GM12892 (cell line): ENCODE measurements around the gene P2RY2. TPM values are rescaled to one million over a fixed set of nuclear protein-coding genes. Genes with fewer than 3 reads are reported as not detected.

ENCODE experiments used
- DNase-seq: peaks from one replicate; pipeline ENCODE4 v3.0.0; 2011; ENCODE audit not compliant: insufficient read length
- FAIRE-seq: peaks from 2 replicates; lab custom pipeline; 2011; peaks lifted over from hg19 to GRCh38; lab: Jason Lieb, UNC
- POLR2A ChIP-seq: IDR thresholded peaks from 2 replicates; pipeline ENCODE4 v1.6.1; 2011; ENCODE audit warnings: low read depth, low read length, control low read depth
- POLR2AphosphoS5 ChIP-seq: IDR thresholded peaks from 2 replicates; pipeline ENCODE4 v1.6.1; 2011; ENCODE audit warnings: low read depth, low read length, control low read depth
- TAF1 ChIP-seq: IDR thresholded peaks from 2 replicates; pipeline ENCODE4 v1.6.1; 2011; ENCODE audit warnings: low read depth, mild to moderate bottlenecking, control low read depth, low read length, borderline replicate concordance
- polyA plus RNA-seq: library from polyadenylated mRNA; unstranded; fragments of >200 nt; gene quantifications from one replicate; pipeline ENCODE4 v1.2.1, GENCODE V29; 2012; ENCODE audit warnings: missing spikeins, inconsistent platforms; ENCODE audit not compliant: missing spikeins

P2RY2 gene
- polyA plus RNA-seq, result not detected

DNA sequence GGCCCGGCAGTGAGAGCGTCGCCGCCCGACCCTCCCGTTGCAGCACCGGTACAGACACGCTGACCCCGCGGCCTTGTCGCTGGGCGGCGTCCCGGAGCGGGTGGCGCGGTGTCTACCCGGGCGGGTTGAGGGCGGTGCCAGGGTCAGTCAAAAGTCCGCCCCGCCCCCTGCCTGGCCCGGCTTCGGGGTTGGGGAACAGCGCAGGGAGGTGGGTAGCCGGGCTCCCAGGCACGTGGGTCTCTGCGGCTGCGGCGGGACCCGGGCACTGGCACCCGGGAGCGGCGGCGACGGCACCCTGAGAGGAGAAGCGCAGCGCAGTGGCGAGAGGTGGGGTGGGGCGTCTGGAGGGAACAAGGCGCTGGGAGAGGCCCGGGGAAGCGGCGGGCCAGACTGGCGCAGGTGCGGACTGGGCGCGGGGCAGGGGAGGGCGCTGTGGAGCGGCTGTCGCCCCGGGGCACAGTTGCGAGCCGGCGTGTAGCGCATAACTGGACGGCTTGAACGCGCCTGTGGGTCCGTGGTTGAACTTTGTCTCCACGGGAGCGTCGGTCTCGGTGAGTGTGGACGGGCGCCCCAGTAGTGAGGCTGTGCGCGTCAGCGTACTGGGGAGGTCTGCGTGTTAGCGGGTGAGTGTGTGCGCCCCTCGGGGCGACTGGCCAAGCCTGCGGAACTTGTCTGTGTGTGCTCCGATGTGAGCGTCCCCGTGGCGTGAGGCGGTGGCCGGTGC, at the start of gene P2RY2:
TSS of gene P2RY2 (plus strand) at position 176 of the 724 bp plus-strand sequence. CDS start 15,879 bp downstream, outside the sequence.
- DNase-seq (no peak), FAIRE-seq (no peak)

GRCh38 chr11:73168925-73169579, 49.0 kb upstream of the P2RY2 start:
- DNase-seq (no peak), FAIRE-seq (no peak)
- no peak for TF ChIP-seq POLR2A
- TF ChIP-seq TAF1, result no peak
- no peak for TF ChIP-seq POLR2AphosphoS5

More for the DNA sequence above, at the start of gene P2RY2:
- no peak for TF ChIP-seq POLR2AphosphoS5
- no peak for TF ChIP-seq TAF1
- no peak for TF ChIP-seq POLR2A

DNA sequence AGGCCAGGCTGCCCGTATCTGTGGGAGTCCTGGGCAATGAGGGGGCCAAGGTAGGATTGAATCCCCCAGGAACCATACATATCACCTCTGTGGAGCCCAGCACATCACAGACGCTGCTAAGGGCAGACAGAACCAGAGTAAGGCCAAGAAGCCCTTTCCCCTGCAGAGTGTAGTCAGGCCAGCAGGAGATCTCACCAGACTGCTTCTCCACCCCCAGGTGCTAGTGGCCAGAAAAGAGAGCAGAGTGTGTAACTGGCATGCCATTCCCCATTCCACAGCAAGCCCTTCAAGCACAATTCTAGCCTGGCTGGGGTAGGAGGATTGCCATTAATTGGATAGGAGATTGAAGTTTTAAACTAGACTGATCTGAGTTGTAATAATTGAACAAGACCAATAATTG, 47.9 kb upstream of the P2RY2 start:
- FAIRE-seq (no peak), DNase-seq (no peak)
- no peak for TF ChIP-seq TAF1
- no peak for TF ChIP-seq POLR2A
- no peak for TF ChIP-seq POLR2AphosphoS5

- DNase-seq (no peak), FAIRE-seq (no peak)
- TF ChIP-seq POLR2AphosphoS5, result no peak
- no peak for TF ChIP-seq TAF1
- no peak for TF ChIP-seq POLR2A
Measured at GRCh38 chr11:73171436-73172161, 46.5 kb upstream of the P2RY2 start.

DNA sequence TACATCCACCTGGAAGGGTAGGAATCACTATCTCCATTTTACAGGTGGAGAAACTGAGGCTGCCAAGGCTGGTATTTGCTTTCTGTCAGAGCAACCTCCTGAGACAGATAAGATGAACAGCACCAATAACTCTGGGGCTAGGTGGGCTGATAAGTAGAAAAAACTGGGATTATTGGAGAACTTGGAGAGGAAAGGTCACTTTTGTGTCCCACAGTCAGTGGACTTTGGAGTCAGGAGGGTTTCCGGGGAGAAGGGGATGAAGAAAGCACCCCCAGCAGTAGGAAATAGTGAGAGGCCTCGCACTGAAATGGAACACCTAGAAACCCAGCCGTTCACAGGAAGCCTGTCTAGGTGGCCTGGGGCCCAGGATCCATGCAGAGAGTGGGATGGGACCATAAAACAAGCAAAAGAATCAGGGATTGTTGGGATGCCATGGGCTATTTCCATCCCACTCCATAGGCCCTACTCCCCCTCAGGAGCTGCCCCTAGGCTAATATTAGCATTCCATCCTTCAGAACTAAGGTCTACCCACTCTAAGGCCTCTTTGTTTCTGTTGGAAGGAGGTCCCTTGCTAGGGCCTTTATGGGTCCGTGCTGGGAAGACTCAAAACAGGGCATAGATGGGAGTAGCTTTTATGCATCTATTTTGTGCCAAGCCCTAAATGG, 45.0 kb upstream of the P2RY2 start:
- DNase-seq (no peak), FAIRE-seq (no peak)
- TF ChIP-seq TAF1, result no peak
- no peak for TF ChIP-seq POLR2AphosphoS5
- no peak for TF ChIP-seq POLR2A

- DNase-seq (no peak), FAIRE-seq (peak; percentile 53)
- no peak for TF ChIP-seq POLR2AphosphoS5
- TF ChIP-seq POLR2A, result no peak
- no peak for TF ChIP-seq TAF1
Measured at GRCh38 chr11:73173755-73174494, 44.2 kb upstream of the P2RY2 start.

DNA sequence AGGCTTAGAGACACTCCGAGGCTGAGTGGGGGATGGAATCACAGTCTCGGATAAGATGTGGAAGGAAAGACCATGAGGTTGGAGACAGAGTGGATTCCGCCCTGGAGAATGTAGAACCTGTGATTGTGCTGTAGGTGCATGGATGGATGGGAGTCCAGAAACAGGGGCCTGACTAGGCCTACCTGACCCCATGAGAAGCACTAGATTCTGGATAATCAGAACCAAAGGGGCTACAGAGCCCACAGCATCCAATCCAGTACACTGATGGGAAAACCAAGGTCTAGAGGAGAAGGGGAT, 43.6 kb upstream of the P2RY2 start:
- no peak for DNase-seq
- FAIRE-seq, result no peak
- TF ChIP-seq POLR2AphosphoS5, result no peak
- TF ChIP-seq TAF1, result no peak
- TF ChIP-seq POLR2A, result no peak

DNA sequence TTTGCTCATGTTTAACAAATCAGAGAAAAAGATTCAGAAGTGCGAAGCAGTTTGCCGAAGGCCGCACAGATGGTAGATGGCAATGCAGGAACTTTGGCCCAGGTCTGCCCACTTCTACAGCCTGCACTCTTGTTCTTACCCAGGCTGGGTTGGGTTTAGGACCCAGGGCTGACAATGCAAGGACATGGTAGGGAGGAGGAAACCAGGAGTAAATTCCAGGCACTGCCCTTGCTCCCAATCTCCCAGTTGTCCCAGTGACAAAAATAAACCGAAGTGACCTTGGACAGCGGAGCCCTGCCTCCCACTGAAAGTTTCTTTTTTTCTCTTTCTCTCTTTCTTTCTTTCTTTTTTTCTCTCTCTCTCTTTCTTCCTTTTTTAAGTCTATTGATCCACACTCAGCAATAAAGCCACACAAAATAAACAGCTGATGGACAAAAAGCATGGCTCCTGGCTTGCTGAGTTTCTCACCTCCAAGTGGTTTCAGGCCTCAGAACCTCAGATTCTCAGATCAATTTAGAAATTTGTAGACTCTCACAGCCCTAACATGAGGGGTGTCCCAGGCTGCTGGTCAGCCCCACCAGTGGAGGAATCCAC, 42.4 kb upstream of the P2RY2 start:
- DNase-seq (no peak), FAIRE-seq (no peak)
- no peak for TF ChIP-seq TAF1
- TF ChIP-seq POLR2A, result no peak
- no peak for TF ChIP-seq POLR2AphosphoS5

- FAIRE-seq (no peak), DNase-seq (no peak)
- TF ChIP-seq POLR2AphosphoS5, result no peak
- TF ChIP-seq POLR2A, result no peak
- no peak for TF ChIP-seq TAF1
Measured at GRCh38 chr11:73176145-73176873, 41.8 kb upstream of the P2RY2 start.

DNA sequence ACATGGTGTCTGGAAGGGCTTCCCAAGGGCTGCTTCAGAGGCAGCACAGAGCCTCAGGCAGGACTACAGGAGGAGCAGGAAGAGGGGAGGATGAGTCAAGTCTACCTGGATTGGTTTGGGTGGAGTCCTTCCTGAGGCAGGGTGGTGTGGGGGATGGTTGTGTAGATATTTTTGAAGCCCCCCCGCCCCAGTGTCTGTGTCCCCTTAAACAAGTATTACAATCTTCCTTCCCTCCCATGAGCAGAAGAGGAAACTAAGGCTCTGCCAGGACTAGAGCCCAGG, 41.3 kb upstream of the P2RY2 start:
- DNase-seq, result no peak
- FAIRE-seq, result peak; percentile 74
- TF ChIP-seq TAF1, result no peak
- no peak for TF ChIP-seq POLR2A
- no peak for TF ChIP-seq POLR2AphosphoS5

GRCh38 chr11:73177380-73177777, 40.7 kb upstream of the P2RY2 start:
- no peak for DNase-seq
- TF ChIP-seq POLR2A (no peak), POLR2AphosphoS5 (no peak), TAF1 (no peak)
- no peak for FAIRE-seq
